Measurements from ENCODE around the gene HENMT1.

Gene HENMT1

GRCh38 chr1:108609483-108610049 lies 51.3 kb downstream of the HENMT1 start:
- H3K4me1 ChIP-seq (ENCODE audit: control insufficient read depth in 2 of 2, insufficient read depth in 2 of 2, low read length in 2 of 2): no peaks in the 10 kb centered on the region
- H3K9me3 ChIP-seq (ENCODE audit: control insufficient read depth in 2 of 2, low read length in 2 of 2): no peaks in the 10 kb centered on the region
- H3K36me3 ChIP-seq (ENCODE audit: control insufficient read depth in 2 of 2, insufficient read depth in 2 of 2, low read length in 2 of 2): peaks cover 12 to 14% of the 10 kb centered on the region in 2 donors
- no peak overlapping the region for H3K4me3 ChIP-seq (ENCODE audit: low read length in 2 of 2)
- H3K27me3 ChIP-seq (ENCODE audit: control insufficient read depth in 2 of 2, insufficient read depth in 2 of 2, low read length in 2 of 2): no peaks in the 10 kb centered on the region
- H3K27ac ChIP-seq (ENCODE audit: low read depth in 2 of 2, low read length in 2 of 2): no peak overlapping the region
- H3K9ac ChIP-seq (ENCODE audit: low read depth in 1 of 2, low read length in 2 of 2): no peak overlapping the region

- Histone ChIP-seq H3K9me3 (ENCODE audit: control insufficient read depth in 2 of 2, low read length in 2 of 2) (no peaks in the 10 kb centered on the region), H3K4me3 (ENCODE audit: low read length in 2 of 2) (no peak overlapping the region), H3K27ac (ENCODE audit: low read depth in 2 of 2, low read length in 2 of 2) (no peak overlapping the region), H3K27me3 (ENCODE audit: control insufficient read depth in 2 of 2, insufficient read depth in 2 of 2, low read length in 2 of 2) (no peaks in the 10 kb centered on the region), H3K36me3 (ENCODE audit: control insufficient read depth in 2 of 2, insufficient read depth in 2 of 2, low read length in 2 of 2) (peaks cover 6 to 11% of the 10 kb centered on the region in 2 donors), H3K4me1 (ENCODE audit: control insufficient read depth in 2 of 2, insufficient read depth in 2 of 2, low read length in 2 of 2) (no peaks in the 10 kb centered on the region), H3K9ac (ENCODE audit: low read depth in 1 of 2, low read length in 2 of 2) (no peak overlapping the region)
Measured at GRCh38 chr1:108606478-108606877, 54.4 kb downstream of the HENMT1 start.

DNA sequence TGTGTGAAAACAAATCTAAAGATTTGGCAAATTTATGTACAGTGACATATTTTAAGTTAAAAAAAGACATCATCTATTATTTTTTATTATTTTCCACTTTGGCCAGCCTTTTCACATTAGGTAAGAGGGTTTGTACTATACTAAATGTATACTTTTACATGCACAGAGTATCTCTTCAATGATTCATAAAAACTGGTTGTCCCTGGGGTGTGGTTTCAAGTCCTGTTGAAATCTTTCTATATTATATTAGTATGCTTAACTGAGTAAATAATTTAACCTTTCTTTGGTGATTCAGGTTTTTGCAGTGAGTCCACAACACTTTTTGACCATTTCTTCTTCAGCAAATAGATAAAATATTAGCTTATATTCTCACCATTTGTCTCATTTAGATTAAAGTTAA lies 55.3 kb downstream of the HENMT1 start:
- no peak overlapping the region for H3K27ac ChIP-seq (ENCODE audit: low read depth in 2 of 2, low read length in 2 of 2)
- H3K27me3 ChIP-seq (ENCODE audit: control insufficient read depth in 2 of 2, insufficient read depth in 2 of 2, low read length in 2 of 2): no peaks in the 10 kb centered on the region
- H3K9ac ChIP-seq (ENCODE audit: low read depth in 1 of 2, low read length in 2 of 2): no peak overlapping the region
- peaks cover 6 to 11% of the 10 kb centered on the region in 2 donors for H3K36me3 ChIP-seq (ENCODE audit: control insufficient read depth in 2 of 2, insufficient read depth in 2 of 2, low read length in 2 of 2)
- no peaks in the 10 kb centered on the region for H3K4me1 ChIP-seq (ENCODE audit: control insufficient read depth in 2 of 2, insufficient read depth in 2 of 2, low read length in 2 of 2)
- H3K4me3 ChIP-seq (ENCODE audit: low read length in 2 of 2): no peak overlapping the region
- no peaks in the 10 kb centered on the region for H3K9me3 ChIP-seq (ENCODE audit: control insufficient read depth in 2 of 2, low read length in 2 of 2)

- Histone ChIP-seq H3K27ac (ENCODE audit: low read depth in 2 of 2, low read length in 2 of 2) (no peak overlapping the region), H3K9ac (ENCODE audit: low read depth in 1 of 2, low read length in 2 of 2) (no peak overlapping the region), H3K4me3 (ENCODE audit: low read length in 2 of 2) (no peak overlapping the region)
Measured at GRCh38 chr1:108601708-108602410, 59.0 kb downstream of the HENMT1 start.

DNA sequence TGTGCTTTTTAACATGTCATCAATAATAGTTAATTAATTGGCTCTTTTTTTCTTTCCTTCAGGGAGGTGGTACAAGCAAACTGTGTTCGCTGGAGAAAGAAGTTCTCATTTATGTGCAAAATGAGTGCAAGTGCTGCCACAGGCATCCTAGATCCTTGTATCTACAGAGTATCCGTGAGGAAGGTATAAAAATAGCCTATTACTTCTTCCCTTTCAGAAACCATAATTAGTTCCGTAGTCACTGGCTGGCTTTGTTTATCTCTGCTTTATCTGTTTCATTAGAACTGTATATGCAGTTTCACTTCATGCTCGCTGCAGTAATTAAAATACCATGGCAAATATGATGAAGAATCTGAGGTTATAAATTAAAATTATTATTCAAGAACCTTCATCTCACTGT lies 60.4 kb downstream of the HENMT1 start:
- no peak overlapping the region for H3K4me3 ChIP-seq (ENCODE audit: low read length in 2 of 2)
- H3K9ac ChIP-seq (ENCODE audit: low read depth in 1 of 2, low read length in 2 of 2): no peak overlapping the region
- peaks cover 13 to 19% of the 10 kb centered on the region in 2 donors for H3K4me1 ChIP-seq (ENCODE audit: control insufficient read depth in 2 of 2, insufficient read depth in 2 of 2, low read length in 2 of 2)
- H3K9me3 ChIP-seq (ENCODE audit: control insufficient read depth in 2 of 2, low read length in 2 of 2): no peaks in the 10 kb centered on the region
- H3K36me3 ChIP-seq (ENCODE audit: control insufficient read depth in 2 of 2, insufficient read depth in 2 of 2, low read length in 2 of 2): peaks cover 6 to 10% of the 10 kb centered on the region in 2 donors
- H3K27me3 ChIP-seq (ENCODE audit: control insufficient read depth in 2 of 2, insufficient read depth in 2 of 2, low read length in 2 of 2): no peaks in the 10 kb centered on the region
- no peak overlapping the region for H3K27ac ChIP-seq (ENCODE audit: low read depth in 2 of 2, low read length in 2 of 2)

More at GRCh38 chr1:108601708-108602410, 59.0 kb downstream of the HENMT1 start:
- Histone ChIP-seq H3K9me3 (ENCODE audit: control insufficient read depth in 2 of 2, low read length in 2 of 2) (no peaks in the 10 kb centered on the region), H3K36me3 (ENCODE audit: control insufficient read depth in 2 of 2, insufficient read depth in 2 of 2, low read length in 2 of 2) (peaks cover 6 to 10% of the 10 kb centered on the region in 2 donors), H3K27me3 (ENCODE audit: control insufficient read depth in 2 of 2, insufficient read depth in 2 of 2, low read length in 2 of 2) (no peaks in the 10 kb centered on the region), H3K4me1 (ENCODE audit: control insufficient read depth in 2 of 2, insufficient read depth in 2 of 2, low read length in 2 of 2) (peaks cover 5 to 8% of the 10 kb centered on the region in 2 donors)

DNA sequence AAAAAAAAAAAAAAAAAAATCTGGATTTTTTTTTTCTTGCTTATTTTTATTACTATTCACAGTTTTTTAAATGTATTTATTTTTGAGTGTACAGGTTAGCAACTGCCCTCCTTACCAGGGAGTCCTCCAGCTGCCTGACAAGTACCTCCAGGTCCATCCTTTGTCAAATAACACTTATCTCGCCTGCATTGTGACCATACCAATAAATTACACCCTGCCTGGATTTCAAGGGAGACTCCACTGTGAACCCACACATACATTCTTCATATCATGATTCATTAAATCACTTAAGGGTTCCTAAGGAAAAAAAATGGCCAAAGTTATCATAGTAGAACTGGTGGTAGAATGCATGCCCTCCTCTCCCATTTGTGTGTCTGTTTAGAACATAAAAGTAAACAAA lies 62.6 kb downstream of the HENMT1 start:
- Histone ChIP-seq H3K9me3 (ENCODE audit: control insufficient read depth in 2 of 2, low read length in 2 of 2) (no peaks in the 10 kb centered on the region), H3K36me3 (ENCODE audit: control insufficient read depth in 2 of 2, insufficient read depth in 2 of 2, low read length in 2 of 2) (peaks cover 3 to 5% of the 10 kb centered on the region in 2 donors)

More for the DNA sequence above, 62.6 kb downstream of the HENMT1 start:
- no peak overlapping the region for H3K4me3 ChIP-seq (ENCODE audit: low read length in 2 of 2)
- H3K9ac ChIP-seq (ENCODE audit: low read depth in 1 of 2, low read length in 2 of 2): no peak overlapping the region
- H3K4me1 ChIP-seq (ENCODE audit: control insufficient read depth in 2 of 2, insufficient read depth in 2 of 2, low read length in 2 of 2): peaks cover 13 to 20% of the 10 kb centered on the region in 2 donors
- no peak overlapping the region for H3K27ac ChIP-seq (ENCODE audit: low read depth in 2 of 2, low read length in 2 of 2)
- no peaks in the 10 kb centered on the region for H3K27me3 ChIP-seq (ENCODE audit: control insufficient read depth in 2 of 2, insufficient read depth in 2 of 2, low read length in 2 of 2)

Measured in mucosa of rectum (tissue), 2 donors.